GM19239 (cell line): ENCODE data around the gene ZDBF2.
"Not testable (repeated sequence)": the region's sequence is repeated elsewhere in the genome, so short reads cannot be mapped to it uniquely, and the experiment has no call there.

ENCODE experiments used
- DNase-seq: peaks from one replicate; pipeline ENCODE4 v3.0.0; 2011; ENCODE audit warnings: low spot score; ENCODE audit not compliant: insufficient read length
- FAIRE-seq: peaks from 2 replicates; lab custom pipeline; 2011; peaks lifted over from hg19 to GRCh38; lab: Jason Lieb, UNC

ZDBF2 gene

DNA sequence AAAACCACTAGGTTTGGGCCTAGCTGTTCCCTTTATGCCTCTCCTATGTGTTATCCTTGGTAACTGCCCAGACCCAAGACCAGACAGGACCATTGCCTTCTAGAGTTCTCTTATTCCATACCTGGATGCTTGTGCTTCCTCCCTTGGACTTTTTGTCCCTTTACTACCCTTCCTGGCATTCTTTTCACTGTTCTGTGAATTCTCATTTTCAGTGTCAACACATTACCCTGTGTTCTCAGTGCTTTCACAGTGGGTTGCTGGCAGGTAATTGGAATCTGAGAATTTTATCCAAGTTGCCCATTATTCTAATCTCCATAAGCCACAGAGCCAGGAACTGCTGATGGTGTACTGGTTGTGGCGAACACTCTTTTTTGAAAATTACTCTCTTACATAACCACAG lies 41.7 kb downstream of the ZDBF2 start:
- FAIRE-seq (no peak), DNase-seq (no peak)

DNA sequence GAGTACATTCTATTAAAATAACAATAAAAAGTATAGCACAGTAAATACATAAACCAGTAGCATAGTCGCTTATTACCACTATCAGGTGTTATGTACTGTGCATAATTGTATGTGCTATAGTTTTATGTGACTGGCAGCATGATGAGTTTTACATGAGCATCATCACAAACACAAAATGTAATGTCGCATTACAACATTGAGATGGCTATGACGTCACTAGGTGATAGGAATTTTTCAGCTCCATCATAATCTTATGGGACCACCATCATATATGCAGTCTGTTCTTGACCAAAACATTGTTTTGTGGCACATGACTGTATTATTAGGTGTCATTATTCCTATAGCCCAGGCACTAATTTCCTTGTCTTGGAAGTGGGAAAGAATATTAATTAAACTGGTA lies 48.6 kb downstream of the ZDBF2 start:
- no peak for FAIRE-seq
- no peak for DNase-seq

GRCh38 chr2:206323486-206323885 lies 49.0 kb downstream of the ZDBF2 start:
- DNase-seq, result no peak
- no peak for FAIRE-seq

- DNase-seq (no peak), FAIRE-seq (no peak)
Observed at GRCh38 chr2:206324869-206325268, 50.4 kb downstream of the ZDBF2 start.

- DNase-seq (no peak), FAIRE-seq (no peak)
Observed at GRCh38 chr2:206328974-206329373, 54.5 kb downstream of the ZDBF2 start.

- FAIRE-seq (no peak), DNase-seq (no peak)
Observed at GRCh38 chr2:206336861-206337260, 62.4 kb downstream of the ZDBF2 start.

DNA sequence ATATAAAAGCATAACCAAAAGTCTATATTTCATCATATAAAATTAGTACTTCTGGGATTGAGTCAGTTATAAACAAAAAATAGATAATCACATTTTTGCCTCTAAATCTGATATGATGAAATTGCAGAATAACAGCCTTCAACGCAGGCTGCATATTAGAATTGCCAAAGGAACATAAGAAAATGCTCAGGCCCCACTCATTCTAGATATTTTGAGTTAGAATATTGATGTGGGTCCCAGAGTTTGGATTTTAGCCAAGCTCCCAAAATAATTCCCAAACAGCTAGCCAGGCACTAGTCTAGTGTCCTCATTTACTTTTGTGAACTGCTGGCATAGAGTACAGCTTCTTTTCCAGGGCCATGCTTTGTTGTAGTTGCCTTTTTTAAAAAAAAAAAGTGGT lies 63.5 kb downstream of the ZDBF2 start:
- no peak for FAIRE-seq

DNA sequence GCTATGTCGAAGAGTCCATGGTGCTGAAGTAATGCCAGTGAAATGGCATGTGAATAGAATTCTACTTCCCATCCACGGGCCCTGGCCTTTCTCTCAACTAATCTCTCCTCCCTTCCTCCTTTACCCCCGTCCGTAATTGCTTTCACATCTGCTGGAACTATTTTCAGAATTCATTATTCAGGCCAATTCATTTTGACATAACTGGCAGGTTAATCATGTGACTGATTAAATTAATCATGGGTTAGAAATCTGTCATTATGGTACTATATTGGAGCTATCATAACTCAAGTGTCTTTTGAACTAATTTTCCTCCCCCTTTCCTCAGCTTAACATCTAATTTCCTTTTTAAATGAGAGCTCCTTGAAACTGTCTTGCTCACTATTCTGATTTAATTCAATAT lies 66.9 kb downstream of the ZDBF2 start:
- DNase-seq, result no peak
- no peak for FAIRE-seq

More for the DNA sequence above, 63.5 kb downstream of the ZDBF2 start:
- DNase-seq, result no peak

DNA sequence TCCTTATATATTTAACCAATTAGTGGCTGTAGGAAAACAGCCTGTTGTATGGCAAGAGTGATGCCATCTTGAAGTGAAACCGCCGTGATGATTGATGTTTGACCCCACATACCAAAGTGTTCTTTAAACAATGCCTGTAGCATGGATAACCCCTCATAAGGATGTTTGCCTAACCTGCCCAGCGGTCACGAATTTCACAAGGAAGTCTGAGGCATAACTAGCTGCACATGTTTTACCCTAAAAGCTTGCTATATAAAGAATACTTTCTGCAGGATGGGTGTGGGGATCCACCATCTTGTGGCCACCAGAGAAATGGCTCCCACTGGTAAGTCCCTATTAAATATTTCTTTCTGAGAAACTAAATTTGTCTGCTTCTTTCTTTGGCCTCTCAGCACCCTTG lies 68.7 kb downstream of the ZDBF2 start:
- no peak for FAIRE-seq
- DNase-seq, result no peak

GRCh38 chr2:206343816-206344215 lies 69.4 kb downstream of the ZDBF2 start:
- DNase-seq, result no peak
- FAIRE-seq, result no peak

GRCh38 chr2:206345606-206346005 lies 71.1 kb downstream of the ZDBF2 start:
- FAIRE-seq, result no peak
- no peak for DNase-seq

GRCh38 chr2:206349375-206349774 lies 74.9 kb downstream of the ZDBF2 start:
- no peak for FAIRE-seq
- DNase-seq, result no peak

- DNase-seq, result no peak
Observed at GRCh38 chr2:206352571-206352970, 78.1 kb downstream of the ZDBF2 start.

DNA sequence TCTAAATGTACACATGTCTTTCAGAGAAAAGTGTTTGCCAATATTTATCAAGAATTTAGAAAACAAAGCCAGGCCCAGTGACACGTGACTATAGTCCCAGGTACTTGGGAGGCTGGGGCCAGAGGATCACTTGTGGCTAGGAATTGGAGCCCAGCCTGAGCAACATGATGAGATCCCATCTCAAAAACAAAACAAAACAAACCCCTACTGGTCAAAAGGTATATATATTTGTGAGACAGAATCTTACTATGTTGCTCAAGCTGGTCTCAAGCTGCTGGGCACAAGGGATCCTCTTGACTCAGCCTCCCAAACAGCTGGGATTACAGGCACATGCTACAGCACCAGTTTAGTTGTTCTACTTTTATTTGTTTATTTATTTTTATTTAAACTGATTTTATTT lies 79.2 kb downstream of the ZDBF2 start:
- DNase-seq, result no peak

More at GRCh38 chr2:206352571-206352970, 78.1 kb downstream of the ZDBF2 start:
- FAIRE-seq, result no peak

GRCh38 chr2:206354129-206354528 lies 79.7 kb downstream of the ZDBF2 start:
- FAIRE-seq, result no peak
- no peak for DNase-seq

More for the DNA sequence above, 79.2 kb downstream of the ZDBF2 start:
- FAIRE-seq, result no peak

- not testable (repeated sequence) for DNase-seq, FAIRE-seq
Observed at GRCh38 chr2:206356840-206357239, 82.4 kb downstream of the ZDBF2 start.

DNA sequence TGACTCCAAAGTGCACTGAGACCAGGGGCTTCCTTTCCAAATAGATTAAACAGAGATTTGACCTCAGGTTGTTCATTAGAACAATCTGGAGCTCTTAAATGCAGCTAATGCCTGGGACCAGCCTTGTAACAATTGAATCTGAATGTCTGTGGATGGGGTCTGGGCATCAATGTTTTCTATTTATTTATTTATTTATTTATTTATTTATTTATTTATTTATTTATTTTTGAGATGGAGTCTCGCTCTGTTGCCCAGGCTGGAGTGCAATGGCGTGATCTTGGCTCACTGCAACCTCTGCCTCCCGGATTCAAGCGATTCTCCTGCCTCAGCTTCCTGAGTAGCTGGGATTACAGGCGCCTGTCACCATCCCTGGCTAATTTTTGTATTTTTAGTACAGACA lies 86.4 kb downstream of the ZDBF2 start:
- DNase-seq, FAIRE-seq: not testable (repeated sequence)

GRCh38 chr2:206361407-206362045 lies 87.1 kb downstream of the ZDBF2 start:
- FAIRE-seq, result no peak
- DNase-seq, result no peak
